Keratinocyte (primary cell): Measurements from ENCODE around the gene ANO3.

ENCODE experiments used
- EZH2 ChIP-seq: IDR thresholded peaks from one replicate; pipeline ENCODE4 v1.6.1; 2012; ENCODE audit warnings: inconsistent platforms, mild to moderate bottlenecking, low read length, moderate library complexity
- TF ChIP-seq, protein P1 (sequence below), 3 experiments: IDR thresholded peaks in 1 of 3; conservative IDR thresholded peaks in 1 of 3; optimal IDR thresholded peaks in 1 of 3; 2 replicates in 2 of 3; 3 replicates in 1 of 3; pipeline versions ENCODE3 to v1.5.1; 2011; ENCODE audit warnings: low read length in 3 of 3, mild to moderate bottlenecking in 3 of 3, moderate library complexity in 2 of 3, control low read depth in 1 of 3, inconsistent platforms in 1 of 3; ENCODE audit not compliant: insufficient read depth in 2 of 3; ENCODE audit errors: extremely low read depth in 1 of 3

GRCh38 chr11:26704249-26704648 lies 372.3 kb downstream of the ANO3 start:
- TF ChIP-seq, protein P1, sequence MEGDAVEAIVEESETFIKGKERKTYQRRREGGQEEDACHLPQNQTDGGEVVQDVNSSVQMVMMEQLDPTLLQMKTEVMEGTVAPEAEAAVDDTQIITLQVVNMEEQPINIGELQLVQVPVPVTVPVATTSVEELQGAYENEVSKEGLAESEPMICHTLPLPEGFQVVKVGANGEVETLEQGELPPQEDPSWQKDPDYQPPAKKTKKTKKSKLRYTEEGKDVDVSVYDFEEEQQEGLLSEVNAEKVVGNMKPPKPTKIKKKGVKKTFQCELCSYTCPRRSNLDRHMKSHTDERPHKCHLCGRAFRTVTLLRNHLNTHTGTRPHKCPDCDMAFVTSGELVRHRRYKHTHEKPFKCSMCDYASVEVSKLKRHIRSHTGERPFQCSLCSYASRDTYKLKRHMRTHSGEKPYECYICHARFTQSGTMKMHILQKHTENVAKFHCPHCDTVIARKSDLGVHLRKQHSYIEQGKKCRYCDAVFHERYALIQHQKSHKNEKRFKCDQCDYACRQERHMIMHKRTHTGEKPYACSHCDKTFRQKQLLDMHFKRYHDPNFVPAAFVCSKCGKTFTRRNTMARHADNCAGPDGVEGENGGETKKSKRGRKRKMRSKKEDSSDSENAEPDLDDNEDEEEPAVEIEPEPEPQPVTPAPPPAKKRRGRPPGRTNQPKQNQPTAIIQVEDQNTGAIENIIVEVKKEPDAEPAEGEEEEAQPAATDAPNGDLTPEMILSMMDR (optimal IDR thresholded peaks at IDR 0.05 in 1 of 3, IDR thresholded peaks at IDR 0.05 in 1 of 3, conservative IDR thresholded peaks at IDR 0.05 in 1 of 3; ENCODE audit: extremely low read depth in 1 of 3, insufficient read depth in 2 of 3, low read length in 3 of 3) = no peak
- no peak for TF ChIP-seq EZH2
